ENCODE data around the gene FAM78A. TPM values are rescaled to one million over a fixed set of nuclear protein-coding genes. Genes with fewer than 3 reads are reported as not detected.
"Not testable (repeated sequence)": the region's sequence is repeated elsewhere in the genome, so short reads cannot be mapped to it uniquely, and the experiment has no call there.

FAM78A gene
- total RNA-seq, 1 experiment from 2014 or later = 2.4 TPM

GRCh38 chr9:131214286-131214856 lies 61.9 kb downstream of the FAM78A start:
- DNase-seq (ENCODE audit: low read depth) = no peak

GRCh38 chr9:131211920-131212319 lies 64.4 kb downstream of the FAM78A start:
- DNase-seq (ENCODE audit: low read depth) = not testable (repeated sequence)

Other genes with a start within 250 kb of the FAM78A start
- gene AIF1L, start 180.0 kb downstream of the FAM78A start, total RNA-seq (2014; rRNA removed; shearing (Covaris generic)) = 0.50 and 1.0 TPM in 2 replicates
- gene NUP214, start 150.9 kb downstream of the FAM78A start, total RNA-seq (2014; rRNA removed; shearing (Covaris generic)) = 22.1 and 27.1 TPM in 2 replicates
- 0.56 and 1.6 TPM in 2 replicates for gene PLPP7, start 13.2 kb upstream of the FAM78A start, total RNA-seq (2014; rRNA removed; shearing (Covaris generic))
- gene PRRC2B, start 117.6 kb upstream of the FAM78A start, total RNA-seq (2014; rRNA removed; shearing (Covaris generic)) = 35.6 and 49.9 TPM in 2 replicates
- gene POMT1, start 226.4 kb upstream of the FAM78A start, total RNA-seq (2014; rRNA removed; shearing (Covaris generic)) = 7.8 and 9.6 TPM in 2 replicates